Activated CD8-positive, alpha-beta memory T cell treated with anti-CD3 and anti-CD28 coated beads, Interleukin-2, amount 50 U/mL, for 24 hours (primary cell): Measurements from ENCODE around the gene IFT22.
"Not testable (repeated sequence)": the region's sequence is repeated elsewhere in the genome, so short reads cannot be mapped to it uniquely, and the experiment has no call there.

Experiments used
- DNase-seq: peaks from one replicate; pipeline ENCODE4 v3.0.0-alpha.2; 2020; ENCODE audit errors: extremely low read depth

Gene IFT22

GRCh38 chr7:101308245-101309085 lies 13.1 kb downstream of the IFT22 start:
- DNase-seq: no peak

DNA sequence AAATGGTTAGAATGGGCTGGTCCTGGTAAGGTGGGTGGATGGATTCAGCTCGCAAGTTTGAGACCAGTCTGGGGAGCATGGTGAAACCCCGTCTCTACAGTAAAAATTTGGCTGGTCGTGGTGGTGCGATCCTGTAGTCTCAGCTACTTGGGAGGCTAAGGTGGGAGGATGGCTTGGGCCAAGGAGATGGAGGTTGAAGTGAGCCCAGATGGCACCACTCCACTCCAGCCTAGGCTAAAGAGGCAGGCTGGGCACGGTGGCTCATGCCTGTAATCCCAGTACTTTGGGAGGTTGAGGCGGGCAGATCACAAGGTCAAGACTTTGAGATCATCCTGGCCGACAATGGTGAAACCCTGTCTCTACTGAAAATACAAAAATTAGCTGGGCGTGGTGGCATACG lies 15.3 kb downstream of the IFT22 start:
- DNase-seq: no peak

- no peak for DNase-seq
Observed at GRCh38 chr7:101303102-101303701, 18.4 kb downstream of the IFT22 start.

DNA sequence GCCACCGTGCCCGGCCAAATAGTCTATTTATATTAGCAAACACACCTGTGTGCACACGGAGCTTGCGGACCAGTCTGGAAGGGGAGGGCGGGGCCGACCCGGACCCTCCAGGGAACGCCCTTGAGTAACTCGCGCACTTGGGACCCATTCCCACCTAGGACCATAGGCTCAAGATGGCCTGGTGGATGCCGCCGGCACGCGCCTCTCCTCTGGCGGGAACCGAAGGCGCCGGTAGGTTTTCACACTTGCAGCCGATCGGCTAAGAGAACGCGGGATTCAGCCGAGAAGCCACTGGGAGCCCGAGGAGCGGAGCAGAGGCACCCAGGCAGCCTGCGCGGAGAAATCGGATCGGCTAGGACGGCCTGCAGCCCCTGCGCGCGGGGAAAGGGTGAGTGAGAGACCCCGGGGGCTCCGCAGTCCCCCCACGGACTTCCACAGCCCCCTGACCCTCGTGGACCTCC lies 18.9 kb downstream of the IFT22 start:
- DNase-seq: no peak

- DNase-seq: no peak
Observed at GRCh38 chr7:101300465-101301376, 20.9 kb downstream of the IFT22 start.

DNA sequence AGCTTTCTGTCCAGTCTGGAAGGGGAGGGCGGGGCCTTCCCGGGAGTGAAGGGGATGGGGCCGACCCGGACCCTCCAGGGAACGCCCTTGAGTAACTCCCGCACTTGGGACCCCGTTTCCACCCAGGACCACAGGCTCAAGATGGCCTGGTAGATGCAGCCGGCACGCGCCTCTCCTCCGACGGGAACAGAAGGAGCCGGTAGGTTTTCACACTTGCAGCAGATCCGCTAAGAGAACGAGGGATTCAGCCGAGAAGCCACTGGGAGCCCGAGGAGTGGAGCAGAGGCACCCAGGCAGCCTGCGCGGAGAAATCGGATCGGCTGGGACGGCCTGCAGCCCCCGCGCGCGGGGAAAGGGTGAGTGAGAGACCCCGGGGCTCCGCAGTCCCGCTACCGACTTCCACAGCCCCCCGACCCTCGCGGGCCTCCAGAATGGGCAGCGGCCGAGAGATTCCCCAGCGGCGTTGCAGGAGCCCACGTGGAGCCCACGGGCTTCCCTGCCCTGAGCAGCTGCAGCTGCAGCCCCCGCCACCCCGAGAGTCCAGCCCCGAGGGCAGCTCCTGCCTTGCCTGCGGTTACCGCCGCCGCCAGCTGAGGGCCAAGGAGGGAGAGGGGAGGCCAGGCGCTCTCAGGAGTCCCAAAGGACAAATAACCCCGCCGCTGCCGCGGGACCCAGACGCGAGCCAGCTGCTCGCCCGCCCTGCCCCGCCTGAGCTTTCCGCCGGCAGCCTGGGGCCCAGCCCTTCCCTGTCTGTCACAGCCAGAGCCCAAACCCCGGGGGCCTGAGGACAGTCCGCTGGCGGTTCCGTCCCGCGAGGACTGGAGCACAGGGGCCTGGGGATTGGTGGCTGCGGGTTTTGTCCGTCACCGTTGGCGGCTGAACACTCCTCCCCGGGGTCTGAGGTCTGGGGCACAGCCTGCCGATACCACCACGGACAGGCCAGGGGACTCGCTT lies 21.8 kb downstream of the IFT22 start:
- DNase-seq: no peak

DNA sequence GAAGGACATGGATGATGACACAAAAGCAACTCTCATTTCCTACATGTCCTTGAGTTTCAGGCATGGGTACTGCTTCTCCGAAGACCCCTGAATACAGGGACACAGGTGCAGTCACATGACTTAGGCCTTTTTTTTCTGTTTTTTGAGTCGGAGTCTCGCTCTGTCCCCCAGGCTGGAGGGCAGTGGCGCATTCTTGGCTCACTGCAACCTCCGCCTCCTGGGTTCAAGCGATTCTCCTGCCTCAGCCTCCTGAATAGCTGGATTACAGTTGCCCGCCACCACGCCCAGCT lies 26.8 kb downstream of the IFT22 start:
- no peak for DNase-seq

DNA sequence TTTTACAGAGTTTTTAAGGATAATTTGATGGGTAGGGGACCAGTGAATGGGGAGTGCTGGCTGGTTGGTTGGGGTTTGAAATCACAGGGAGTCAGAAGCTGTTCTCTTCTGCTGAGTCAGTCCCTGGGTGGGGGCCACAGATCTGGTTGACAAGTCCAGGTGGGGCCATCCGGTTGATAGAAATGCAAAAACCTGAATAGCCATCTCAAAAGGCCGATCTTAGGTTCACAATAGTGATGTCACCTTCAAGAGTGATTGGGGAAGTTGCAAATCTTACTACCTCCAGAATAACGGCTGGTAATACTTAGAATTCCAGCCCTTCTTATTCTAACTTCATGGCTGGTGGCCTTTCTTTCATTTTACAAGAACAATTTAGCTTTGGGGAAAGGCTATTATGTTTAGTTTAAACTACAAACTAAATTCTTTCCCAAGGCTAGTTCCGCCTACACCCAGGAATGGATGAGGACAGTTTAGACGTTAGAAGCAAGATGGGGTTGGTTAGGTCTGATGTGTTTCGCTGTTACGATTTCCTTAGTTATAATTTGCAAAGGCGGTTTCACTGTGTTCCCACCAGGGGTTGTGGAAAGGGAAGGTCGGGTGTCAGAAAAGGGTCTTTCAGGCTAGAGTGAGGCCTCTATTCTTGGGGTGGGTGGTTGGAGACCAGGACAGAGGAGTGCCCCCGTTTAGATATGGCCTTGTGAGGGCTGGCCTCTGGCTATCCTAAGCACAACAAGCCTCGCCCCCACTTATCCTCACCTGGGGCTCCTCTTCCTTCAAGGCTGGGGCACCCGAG lies 27.4 kb downstream of the IFT22 start:
- no peak for DNase-seq

GRCh38 chr7:101293069-101294021 lies 28.3 kb downstream of the IFT22 start:
- DNase-seq: not testable (repeated sequence)

DNA sequence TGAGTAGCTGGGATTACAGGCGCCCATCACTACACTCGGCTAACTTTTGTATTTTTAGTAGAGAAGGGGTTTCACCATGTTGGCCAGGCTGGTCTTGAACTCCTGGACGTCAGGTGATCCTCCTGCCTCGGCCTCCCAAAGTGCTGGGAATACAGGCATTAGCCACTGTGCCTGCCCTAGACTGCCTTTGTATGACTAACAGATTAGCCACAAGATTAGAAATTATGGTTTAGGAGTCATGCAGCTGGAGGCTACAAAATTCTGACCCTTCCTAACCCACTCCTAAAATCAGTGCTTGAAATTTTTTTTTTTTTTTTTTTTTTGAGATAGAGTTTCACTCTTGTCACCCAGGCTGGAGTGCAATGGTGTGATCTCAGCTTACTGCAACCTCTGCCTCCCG lies 29.0 kb downstream of the IFT22 start:
- not testable (repeated sequence) for DNase-seq

GRCh38 chr7:101290186-101291037 lies 31.2 kb downstream of the IFT22 start:
- DNase-seq: peak; percentile 32

- DNase-seq: not testable (repeated sequence)
Observed at GRCh38 chr7:101289687-101290086, 31.9 kb downstream of the IFT22 start.

DNA sequence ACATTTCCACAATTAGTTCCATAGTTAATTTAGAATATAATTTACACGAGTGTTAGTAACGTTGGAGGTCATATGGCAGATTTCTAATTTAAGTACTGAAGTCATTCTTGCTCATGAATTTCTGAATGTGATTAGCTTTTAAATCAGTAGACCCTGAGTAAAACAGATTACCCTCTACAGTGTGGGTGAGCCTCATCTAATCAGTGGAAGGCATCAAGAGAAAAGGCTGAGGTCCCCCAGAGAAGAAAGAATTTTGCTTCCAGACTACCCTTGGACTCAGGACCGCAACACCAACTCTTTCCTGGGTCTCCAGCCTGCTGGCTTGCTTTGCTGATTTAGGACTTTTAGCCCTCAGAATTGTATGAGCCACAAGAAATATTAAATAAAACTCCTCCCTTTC lies 33.2 kb downstream of the IFT22 start:
- no peak for DNase-seq

DNA sequence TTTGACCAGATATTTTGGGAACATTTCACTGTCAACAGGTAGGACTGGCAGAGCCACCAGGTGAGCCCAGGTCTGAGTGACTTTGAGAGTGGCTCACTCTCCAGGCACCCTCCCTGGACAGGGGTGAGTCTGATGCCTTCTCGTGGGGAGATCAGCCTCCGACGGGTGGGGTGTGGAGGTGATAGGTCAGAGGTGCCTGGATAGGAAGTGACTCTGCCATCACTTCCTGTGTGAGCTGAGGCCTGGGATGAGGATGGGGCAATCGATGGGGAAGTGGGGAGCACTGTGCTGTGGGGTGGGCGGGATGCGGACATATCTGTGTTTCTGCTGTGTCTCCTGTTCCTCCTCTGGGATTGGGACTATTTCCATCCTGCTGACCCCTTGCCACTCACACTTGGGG lies 34.6 kb downstream of the IFT22 start:
- DNase-seq: no peak

GRCh38 chr7:101285880-101286279 lies 35.7 kb downstream of the IFT22 start:
- not testable (repeated sequence) for DNase-seq

DNA sequence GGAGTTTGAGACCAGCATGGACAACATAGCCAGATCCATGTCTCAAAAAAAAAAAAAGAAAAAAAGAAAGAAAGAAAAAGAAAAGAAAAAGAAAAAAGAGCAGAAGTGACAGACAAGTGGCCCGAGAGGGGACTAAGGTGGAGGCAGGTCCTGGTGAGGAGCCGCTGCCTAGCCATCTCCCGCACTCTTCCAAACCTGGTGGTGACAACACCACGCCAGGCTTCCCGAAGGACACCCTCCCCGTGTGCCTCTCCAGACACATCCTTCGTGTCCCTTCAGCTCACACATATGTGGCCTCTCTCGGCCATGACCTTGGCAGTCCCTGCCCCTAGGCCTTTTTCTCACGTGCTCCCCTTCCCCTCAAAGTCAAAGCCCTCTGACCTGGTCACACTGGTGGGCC lies 36.4 kb downstream of the IFT22 start:
- no peak for DNase-seq

DNA sequence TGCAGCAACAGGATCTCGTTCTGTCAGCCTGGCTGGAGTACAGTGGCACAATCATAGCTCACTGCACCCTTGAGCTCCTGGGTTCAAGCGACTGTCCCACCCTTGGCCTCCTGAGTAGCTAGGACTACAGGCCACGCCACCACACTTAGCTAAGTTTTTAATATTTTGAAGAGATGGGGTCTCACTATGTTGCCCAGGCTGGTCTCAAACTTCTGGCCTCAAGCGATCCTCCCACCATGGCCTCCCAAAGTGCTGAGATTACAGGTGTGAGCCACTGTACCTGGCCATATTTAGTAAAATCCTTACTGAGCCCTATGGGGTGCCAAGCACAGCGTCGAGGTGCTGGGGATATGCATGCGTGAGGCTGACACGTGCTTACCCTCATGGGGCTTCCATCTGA lies 40.7 kb downstream of the IFT22 start:
- not testable (repeated sequence) for DNase-seq
